ENCODE measurements around the gene AS3MT. TPM values are rescaled to one million over a fixed set of nuclear protein-coding genes. Genes with fewer than 3 reads are reported as not detected.

AS3MT gene
- total and polyA plus RNA-seq, 2 of the 8 experiments (the other 6 are each of a cell fraction or from before 2014, with no cell fraction given) = 5.8 to 10.3 TPM

DNA sequence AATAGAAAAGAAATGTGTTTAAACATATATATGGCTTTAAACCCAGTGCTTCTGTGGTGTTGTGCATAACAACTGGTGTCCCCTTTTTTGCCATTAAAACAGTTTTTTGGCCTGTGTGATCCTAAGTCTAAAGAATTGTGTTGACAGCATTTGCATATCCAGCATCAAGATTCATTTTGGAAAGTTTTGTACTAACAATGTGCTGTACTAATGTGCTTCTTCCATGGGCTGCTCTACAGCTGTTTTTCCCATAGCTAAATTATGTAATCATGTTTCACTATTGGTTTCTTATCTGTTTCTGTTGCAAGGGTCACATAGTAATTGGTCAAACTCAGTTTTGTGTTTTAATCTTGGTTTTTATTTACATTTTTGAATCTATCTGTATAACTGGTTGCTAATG, 54.3 kb downstream of the AS3MT start:
- Histone ChIP-seq H3K14ac (ENCODE audit: insufficient read length) (no peak overlapping the region), H3K79me2 (ENCODE audit: control insufficient read depth in 1 of 2, insufficient read depth in 2 of 2, low read length in 2 of 2) (peaks cover 0 to 65% of the 10 kb centered on the region in 2 experiments; a peak in 2 of 4 replicates), H3K9me3 (ENCODE audit: insufficient read depth in 2 of 2, low read depth in 1 of 2, low read length in 1 of 2) (no peaks in the 10 kb centered on the region), H3K4ac (replicated peaks; ENCODE audit: insufficient read length, low read depth, low read length) (no peak overlapping the region), H3K4me2 (ENCODE audit: insufficient read depth in 1 of 2, low read depth in 2 of 2, low read length in 2 of 2) (no peak overlapping the region), H3K23me2 (ENCODE audit: low read depth, low read length) (peaks cover 13% of the 10 kb centered on the region), H3K56ac (replicated peaks; ENCODE audit: insufficient read length, low read depth, low read length) (no peak overlapping the region), H3K27ac (ENCODE audit: low read depth, low read length) (no peak overlapping the region), H3K4me1 (replicated peaks in 1 of 4; ENCODE audit: control insufficient read depth in 3 of 4, insufficient read depth in 4 of 4, low read length in 3 of 4) (peaks cover 3 to 8% (median 6%) of the 10 kb centered on the region in 4 experiments; a peak in 6 of 7 replicates), H4K20me1 (replicated peaks in 1 of 2; ENCODE audit: control insufficient read depth in 1 of 2, insufficient read depth in 2 of 2, low read length in 2 of 2) (peaks cover 8% of the 10 kb centered on the region in 2 experiments), H3K23ac (ENCODE audit: insufficient read length) (no peak overlapping the region), H4K5ac (ENCODE audit: insufficient read length, low read depth, low read length) (no peak overlapping the region), H3K9ac (replicated peaks in 1 of 4; ENCODE audit: extremely low read depth in 1 of 4, low read depth in 3 of 4, low read length in 3 of 4) (no peak overlapping the region), H2AK5ac (ENCODE audit: low read depth, low read length) (no peak overlapping the region), H2BK5ac (ENCODE audit: low read depth, low read length) (no peak overlapping the region), H3K27me3 (replicated peaks in 1 of 4; ENCODE audit: control insufficient read depth in 3 of 4, extremely low read depth in 1 of 4, insufficient read depth in 3 of 4, low read length in 3 of 4) (peaks cover 0 to 12% (median 11%) of the 10 kb centered on the region in 4 experiments; a peak in 5 of 7 replicates), H2BK120ac (replicated peaks; ENCODE audit: low read depth, low read length) (no peak overlapping the region), H2BK12ac (ENCODE audit: low read depth, low read length) (no peak overlapping the region), H3K36me3 (ENCODE audit: control insufficient read depth in 2 of 4, insufficient read depth in 4 of 4, low read length in 3 of 4) (no peaks in the 10 kb centered on the region), H3K79me1 (ENCODE audit: low read depth, low read length) (no peaks in the 10 kb centered on the region), H4K91ac (replicated peaks; ENCODE audit: insufficient read length, low read length) (no peak overlapping the region), H3K18ac (ENCODE audit: extremely low read depth, low read length) (no peak overlapping the region), H2AFZ (ENCODE audit: low read length) (no peak overlapping the region), H3K4me3 (ENCODE audit: extremely low read depth in 1 of 4, insufficient read depth in 2 of 4, low read depth in 3 of 4, low read length in 4 of 4) (no peak overlapping the region), H2BK15ac (ENCODE audit: low read length) (no peak overlapping the region), H2BK20ac (ENCODE audit: low read length) (no peak overlapping the region), H4K8ac (ENCODE audit: extremely low read depth, insufficient read depth, low read length) (no peak overlapping the region)
- POLR2A ChIA-PET (ENCODE audit: partially characterized antibody) = no interaction called here
- CTCF ChIA-PET (ENCODE audit: partially characterized antibody) = interaction anchor here (0.7 to 0.8 kb wide), 2 partner anchors 22 to 143 kb away, joined by 3 to 6 read pairs; no protein-coding TSS in a partner anchor
- FAIRE-seq (no peak), DNase-seq (ENCODE audit: low read depth in 1 of 2, low spot score in 2 of 2) (no peak)
- TF ChIP-seq CTBP2 (IDR thresholded peaks at IDR 0.05; ENCODE audit: borderline replicate concordance, insufficient read depth, insufficient read length, low read length) = no peak
- no peak for TF ChIP-seq EP300 (IDR thresholded peaks at IDR 0.05; ENCODE audit: borderline replicate concordance in 1 of 2, low read depth in 2 of 2, low read length in 2 of 2)
- TF ChIP-seq TEAD4 (IDR thresholded peaks at IDR 0.05; ENCODE audit: low read depth, low read length) = no peak
- no peak for TF ChIP-seq RXRA (IDR thresholded peaks at IDR 0.05; ENCODE audit: insufficient read depth, low read depth, low read length)
- no peak for TF ChIP-seq NANOG (IDR thresholded peaks at IDR 0.05; ENCODE audit: insufficient read depth, low read depth, low read length, poor library complexity, severe bottlenecking)
- no peak for TF ChIP-seq TAF1 (IDR thresholded peaks at IDR 0.05; ENCODE audit: low read depth, low read length)
- TF ChIP-seq ASH2L (IDR thresholded peaks at IDR 0.05; ENCODE audit: low read length) = no peak

Measured in H1 (cell line).